ENCODE data around the gene EPAS1.

DNA sequence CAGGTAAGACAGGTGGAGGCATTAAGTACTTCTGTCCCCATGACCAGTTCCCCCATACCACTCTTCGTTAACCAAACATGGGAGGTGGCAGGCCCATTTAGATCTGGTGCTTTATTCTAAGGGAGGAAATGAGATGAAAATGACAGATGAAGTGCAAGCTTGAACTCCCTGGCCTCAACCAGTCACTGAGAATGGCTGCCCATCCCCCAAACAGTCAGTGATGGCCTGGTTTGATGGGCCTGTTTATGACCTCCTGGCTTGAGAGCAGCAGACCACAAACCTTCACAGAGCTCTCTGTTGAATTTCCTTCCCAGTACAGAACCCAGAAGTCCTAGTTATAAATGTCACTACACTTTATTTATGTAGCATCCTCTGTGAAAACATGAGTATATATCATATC, 31.1 kb downstream of the EPAS1 start:
- no peak for TF ChIP-seq FOXM1 (IDR thresholded peaks at IDR 0.05; ENCODE audit: borderline replicate concordance)
- TF ChIP-seq TARDBP (IDR thresholded peaks at IDR 0.05): no peak

Measured in HEK293T (cell line).